IMR-90 (cell line): Measurements from ENCODE around the gene HCRTR2. TPM values are rescaled to one million over a fixed set of nuclear protein-coding genes. Genes with fewer than 3 reads are reported as not detected.

Experiments
- ATAC-seq: fragments of 200-7000 bp; cut with Tn5 transposase; 2 replicates; pipeline ENCODE4 v1.9.1; 2020; ENCODE audit warnings: low read depth, mild to moderate bottlenecking, moderate library complexity
- BruUV-seq: library from RNA; stranded (reverse); fragments of 400-500 nt; replicated peaks from 2 replicates; lab custom pipeline; 2021; lab: Mats Ljungman, UMichigan
- CTCF ChIA-PET: fragments of 300-600 bp; formaldehyde crosslinking; extraction: SDS; loops from one replicate; lab custom pipeline; 2021; ENCODE audit warnings: antibody characterized with exemption; lab: Yijun Ruan, JAX
- POLR2A ChIA-PET: fragments of 300-600 bp; sonication (Branson Sonifier 250); formaldehyde crosslinking; loops from one replicate; lab custom pipeline; 2022; ENCODE audit warnings: antibody characterized with exemption; ENCODE audit not compliant: unreplicated experiment; lab: Charles Lee
- DNase-seq: peaks from one replicate; pipeline ENCODE4 v3.0.0; 2013
- H2AFZ ChIP-seq: replicated peaks from 2 replicates; pipeline ENCODE3; 2013; ENCODE audit warnings: low read length, mild to moderate bottlenecking; ENCODE audit not compliant: poor library complexity
- H2AK5ac ChIP-seq: 2 replicates; pipeline ENCODE4 v1.6.1; 2013; ENCODE audit warnings: low read depth, low read length, inconsistent platforms
- H2AK9ac ChIP-seq: replicated peaks from 2 replicates; pipeline ENCODE3; 2013; ENCODE audit warnings: mild to moderate bottlenecking, low read depth, low read length, moderate library complexity; ENCODE audit not compliant: poor library complexity
- H2BK120ac ChIP-seq: 2 replicates; pipeline ENCODE4 v1.6.1; 2013; ENCODE audit warnings: low read depth, low read length, inconsistent platforms
- H2BK15ac ChIP-seq: 3 replicates; pipeline ENCODE4 v1.6.1; 2013; ENCODE audit warnings: low read depth, low read length, inconsistent platforms
- H2BK20ac ChIP-seq: 2 replicates; pipeline ENCODE4 v1.6.1; 2013; ENCODE audit warnings: low read depth, mild to moderate bottlenecking, inconsistent platforms, low read length, moderate library complexity
- H2BK5ac ChIP-seq: 2 replicates; pipeline ENCODE4 v1.6.1; 2013; ENCODE audit warnings: mild to moderate bottlenecking, low read depth, low read length, inconsistent platforms; ENCODE audit not compliant: poor library complexity, severe bottlenecking
- H3K14ac ChIP-seq: replicated peaks from 2 replicates; pipeline ENCODE4 v1.6.1; 2013; ENCODE audit warnings: low read depth, low read length, inconsistent platforms
- H3K18ac ChIP-seq: 2 replicates; pipeline ENCODE4 v1.6.1; 2013; ENCODE audit warnings: low read depth, low read length, control low read depth
- H3K23ac ChIP-seq: 2 replicates; pipeline ENCODE4 v1.6.1; 2013; ENCODE audit warnings: low read depth, low read length, inconsistent platforms
- H3K27ac ChIP-seq: 2 replicates; pipeline ENCODE4 v1.5.1; 2013; ENCODE audit warnings: mild to moderate bottlenecking, control low read depth, low read length; ENCODE audit not compliant: insufficient read depth
- H3K27me3 ChIP-seq: 2 replicates; pipeline ENCODE4 v1.6.1; 2013; ENCODE audit warnings: low read length; ENCODE audit not compliant: control insufficient read depth, insufficient read depth
- H3K36me3 ChIP-seq: 2 replicates; pipeline ENCODE4 v1.6.1; 2013; ENCODE audit warnings: low read length, mixed read lengths; ENCODE audit not compliant: control insufficient read depth, insufficient read depth
- H3K4ac ChIP-seq: 2 replicates; pipeline ENCODE4 v1.6.1; 2013; ENCODE audit warnings: low read depth, low read length, inconsistent platforms
- H3K4me1 ChIP-seq: 2 replicates; pipeline ENCODE4 v1.6.1; 2013; ENCODE audit warnings: low read length, mixed read lengths; ENCODE audit not compliant: control insufficient read depth, insufficient read depth
- H3K4me2 ChIP-seq: 2 replicates; pipeline ENCODE4 v1.6.1; 2013; ENCODE audit warnings: low read depth, mild to moderate bottlenecking, control low read depth, low read length, moderate library complexity
- H3K4me3 ChIP-seq: 2 replicates; pipeline ENCODE4 v1.5.1; 2013; ENCODE audit warnings: low read depth, mild to moderate bottlenecking, control low read depth, low read length, moderate library complexity; ENCODE audit not compliant: insufficient read depth
- H3K56ac ChIP-seq: 2 replicates; pipeline ENCODE4 v1.6.1; 2013; ENCODE audit warnings: low read length, inconsistent platforms; ENCODE audit not compliant: insufficient read depth; ENCODE audit errors: extremely low read depth
- H3K79me1 ChIP-seq, 2 experiments: 2 replicates each; pipeline ENCODE4 v1.6.1; 2013; ENCODE audit warnings: low read length in 2 of 2, inconsistent platforms in 1 of 2, low read depth in 1 of 2
- H3K9ac ChIP-seq: 2 replicates; pipeline ENCODE4 v1.6.1; 2013; ENCODE audit warnings: low read depth, low read length, control low read depth
- H3K9me1 ChIP-seq: 2 replicates; pipeline ENCODE4 v1.6.1; 2013; ENCODE audit warnings: low read length, inconsistent platforms; ENCODE audit not compliant: insufficient read depth
- H3K9me3 ChIP-seq: 2 replicates; pipeline ENCODE4 v1.6.1; 2013; ENCODE audit warnings: low read length; ENCODE audit not compliant: control insufficient read depth, insufficient read depth
- H4K20me1 ChIP-seq: 2 replicates; pipeline ENCODE4 v1.6.1; 2013; ENCODE audit warnings: low read length, inconsistent platforms; ENCODE audit not compliant: insufficient read depth
- H4K5ac ChIP-seq: 2 replicates; pipeline ENCODE4 v1.6.1; 2013; ENCODE audit warnings: mild to moderate bottlenecking, low read depth, low read length, control low read depth
- H4K8ac ChIP-seq, 2 experiments: 2 replicates each; pipeline ENCODE4 v1.6.1; 2013; ENCODE audit warnings: low read depth in 2 of 2, low read length in 2 of 2, control low read depth in 1 of 2, inconsistent platforms in 1 of 2
- H4K91ac ChIP-seq: 2 replicates; pipeline ENCODE4 v1.6.1; 2013; ENCODE audit warnings: low read depth, low read length, inconsistent platforms; ENCODE audit not compliant: insufficient read depth
- CEBPB ChIP-seq: IDR thresholded peaks from 2 replicates; pipeline ENCODE4 v1.6.1; 2012; ENCODE audit warnings: low read depth, low read length, improper control_type of control experiment
- CTCF ChIP-seq: conservative IDR thresholded peaks from 2 replicates; pipeline ENCODE4 v1.5.1; 2012; ENCODE audit warnings: mild to moderate bottlenecking, low read depth, low read length, improper control_type of control experiment
- MXI1 ChIP-seq: IDR thresholded peaks from 2 replicates; pipeline ENCODE4 v1.6.1; 2012; ENCODE audit warnings: low read depth, mild to moderate bottlenecking, low read length, moderate library complexity, borderline replicate concordance
- NFE2L2 ChIP-seq: fragments of 150-350 bp; IDR thresholded peaks from 2 replicates; pipeline ENCODE4 v1.6.1; 2016; ENCODE audit warnings: low read depth, mild to moderate bottlenecking, low read length
- POLR2A ChIP-seq: IDR thresholded peaks from 2 replicates; pipeline ENCODE4 v1.6.1; 2012; ENCODE audit warnings: mild to moderate bottlenecking, low read depth, low read length
- RAD21 ChIP-seq: IDR thresholded peaks from 2 replicates; pipeline ENCODE4 v1.6.1; 2012; ENCODE audit warnings: low read length, improper control_type of control experiment
- RCOR1 ChIP-seq: IDR thresholded peaks from 2 replicates; pipeline ENCODE4 v1.6.1; 2012; ENCODE audit warnings: mild to moderate bottlenecking, low read length, improper control_type of control experiment; ENCODE audit not compliant: insufficient replicate concordance
- RFX5 ChIP-seq: IDR thresholded peaks from 2 replicates; pipeline ENCODE4 v1.8.0; 2012; ENCODE audit warnings: low read depth, mild to moderate bottlenecking, low read length, moderate library complexity
- SMC3 ChIP-seq: fragments of 150-350 bp; IDR thresholded peaks from 2 replicates; pipeline ENCODE4 v1.6.1; 2016; ENCODE audit warnings: low read depth, mild to moderate bottlenecking, antibody characterized with exemption, low read length, moderate library complexity
- WGBS, 2 experiments: methylation state at CpG; one replicate each; pipeline versions ENCODE4 v1.1.5 to v1.1.7; 2013; ENCODE audit warnings: missing lambda C conversion rate in 2 of 2; ENCODE audit not compliant: insufficient read length in 1 of 2; ENCODE audit errors: extremely low coverage in 2 of 2; 5-methylcytosine and 5-hydroxymethylcytosine counted together
- dilution Hi-C: fragments of 300-500 bp; cut with HindIII; formaldehyde crosslinking; loops from one replicate; pipeline ENCODE4 v1.14.3; 2018; ENCODE audit warnings: low sequenced_read_pairs; ENCODE audit not compliant: unreplicated experiment
- in situ Hi-C: fragments of 300-500 bp; cut with MboI; formaldehyde crosslinking; loops from 3 replicates; pipeline ENCODE4 v1.14.3; 2019; ENCODE audit warnings: low sequenced_read_pairs, inconsistent platforms, mixed read lengths
- intact Hi-C: fragments of 100-400 bp; cut with micrococcal nuclease; formaldehyde crosslinking; loops from 2 replicates; pipeline ENCODE4 v1.10.0; 2022
- polyA plus RNA-seq, 3 experiments: library from polyadenylated mRNA; depleted of rRNA; stranded (reverse); fragments of >200 nt; gene quantifications; 2 replicates each; pipeline ENCODE4 v1.2.3, GENCODE V29; 2012; ENCODE audit warnings: low replicate concordance in 1 of 3
- total RNA-seq: library from RNA; depleted of rRNA; stranded (reverse); fragments of >200 nt; gene quantifications from 2 replicates; pipeline ENCODE4 v1.2.3, GENCODE V29; 2012
- TF ChIP-seq, protein P1 (sequence below): fragments of 150-350 bp; IDR thresholded peaks from 2 replicates; pipeline ENCODE4 v1.6.1; 2016; ENCODE audit warnings: low read depth, mild to moderate bottlenecking, low read length, moderate library complexity, borderline replicate concordance

HCRTR2 gene
- total and polyA plus RNA-seq, 2 of the 4 experiments (the other 2 are of a cell fraction), result not detected

DNA sequence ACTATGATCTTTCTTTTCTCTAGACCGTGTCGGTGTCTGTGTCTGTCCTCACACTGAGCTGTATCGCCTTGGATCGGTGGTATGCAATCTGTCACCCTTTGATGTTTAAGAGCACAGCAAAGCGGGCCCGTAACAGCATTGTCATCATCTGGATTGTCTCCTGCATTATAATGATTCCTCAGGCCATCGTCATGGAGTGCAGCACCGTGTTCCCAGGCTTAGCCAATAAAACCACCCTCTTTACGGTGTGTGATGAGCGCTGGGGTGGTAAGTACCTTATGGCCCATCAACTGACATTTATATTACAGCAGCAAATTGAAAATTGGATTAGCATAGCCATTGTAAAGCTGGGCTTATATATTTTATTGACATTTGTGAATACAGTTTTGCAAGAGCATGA lies 80.8 kb downstream of the HCRTR2 start:
- no peak for ATAC-seq
- BruUV-seq, result no TSS peak
- dilution Hi-C loops, result no loop called here

More for the DNA sequence above, 80.8 kb downstream of the HCRTR2 start:
- Histone ChIP-seq H4K8ac (no peak overlapping the region), H3K27me3 (no peaks in the 10 kb centered on the region), H3K27ac (no peak overlapping the region), H2BK15ac (no peak overlapping the region), H3K4me3 (no peak overlapping the region), H3K79me1 (no peaks in the 10 kb centered on the region), H3K4me1 (no peaks in the 10 kb centered on the region), H4K5ac (no peak overlapping the region), H3K14ac (no peak overlapping the region), H2BK5ac (no peak overlapping the region), H3K23ac (no peak overlapping the region), H2BK20ac (no peak overlapping the region), H2BK120ac (no peak overlapping the region), H3K9me3 (no peaks in the 10 kb centered on the region), H4K91ac (no peak overlapping the region), H3K18ac (no peak overlapping the region), H3K9me1 (no peaks in the 10 kb centered on the region; the same call in 1 of the 2 replicates), H3K4me2 (no peak overlapping the region), H3K36me3 (no peaks in the 10 kb centered on the region), H2AK5ac (no peak overlapping the region), H3K4ac (no peak overlapping the region), H2AK9ac (no peak overlapping the region), H2AFZ (no peak overlapping the region), H3K9ac (no peak overlapping the region), H4K20me1 (no peaks in the 10 kb centered on the region), H3K56ac (no peak overlapping the region)
- WGBS, 2 experiments, result 89% methylated on average over 5 of the region's 10 CpGs; no CpG with 5 or more reads in 1 of the 2 experiments
- no peak for DNase-seq
- intact Hi-C loops (no loop called here), in situ Hi-C loops (no loop called here)
- ChIA-PET POLR2A (no interaction called here), CTCF (no interaction called here)
- TF ChIP-seq NFE2L2 (no peak), SMC3 (no peak), CEBPB (no peak), CTCF (no peak), RFX5 (no peak), MXI1 (no peak), RCOR1 (no peak), RAD21 (no peak), POLR2A (no peak)
- TF ChIP-seq, protein P1, sequence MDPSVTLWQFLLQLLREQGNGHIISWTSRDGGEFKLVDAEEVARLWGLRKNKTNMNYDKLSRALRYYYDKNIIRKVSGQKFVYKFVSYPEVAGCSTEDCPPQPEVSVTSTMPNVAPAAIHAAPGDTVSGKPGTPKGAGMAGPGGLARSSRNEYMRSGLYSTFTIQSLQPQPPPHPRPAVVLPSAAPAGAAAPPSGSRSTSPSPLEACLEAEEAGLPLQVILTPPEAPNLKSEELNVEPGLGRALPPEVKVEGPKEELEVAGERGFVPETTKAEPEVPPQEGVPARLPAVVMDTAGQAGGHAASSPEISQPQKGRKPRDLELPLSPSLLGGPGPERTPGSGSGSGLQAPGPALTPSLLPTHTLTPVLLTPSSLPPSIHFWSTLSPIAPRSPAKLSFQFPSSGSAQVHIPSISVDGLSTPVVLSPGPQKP, result no peak
